ENCODE data around the gene AP1G2. TPM values are rescaled to one million over a fixed set of nuclear protein-coding genes. Genes with fewer than 3 reads are reported as not detected.

AP1G2 gene
- total and polyA plus RNA-seq, 2 of the 13 experiments (the other 11 are each of a cell fraction or from before 2014, with no cell fraction given), result 96.9 to 611 TPM

GRCh38 chr14:23567186-23568020 lies at the start of gene AP1G2 (continued):
- TF ChIP-seq PHB2 (IDR thresholded peaks at IDR 0.05; ENCODE audit: partially characterized antibody) (no peak), YEATS2 (CRISPR knock-in tag; IDR thresholded peaks at IDR 0.05; ENCODE audit: borderline replicate concordance) (peak; percentile 96), FOXO4 (CRISPR knock-in tag; conservative IDR thresholded peaks at IDR 0.05) (no peak), ZNF451 (CRISPR knock-in tag; IDR thresholded peaks at IDR 0.05) (peak; percentile 96), KDM1A (CRISPR knock-in tag; IDR thresholded peaks at IDR 0.05) (peak; percentile 82), ZNF841 (CRISPR knock-in tag; IDR thresholded peaks at IDR 0.05; ENCODE audit: borderline replicate concordance) (no peak), ZNF460 (CRISPR knock-in tag; IDR thresholded peaks at IDR 0.05; ENCODE audit: borderline replicate concordance) (no peak), ZNF800 (CRISPR knock-in tag; IDR thresholded peaks at IDR 0.05) (no peak; the same call in 1 of the 2 replicates), ZBTB46 (CRISPR knock-in tag; IDR thresholded peaks at IDR 0.05; ENCODE audit: borderline replicate concordance) (peak; percentile 89; the same call in 1 of the 2 replicates), ATF7 (IDR thresholded peaks at IDR 0.05) (no peak), ATF7 (CRISPR knock-in tag; IDR thresholded peaks at IDR 0.05) (peak; percentile 84; the same call in 1 of the 2 replicates), SAP130 (CRISPR knock-in tag; IDR thresholded peaks at IDR 0.05; ENCODE audit: low read depth) (peak; percentile 99), ZNF44 (CRISPR knock-in tag; IDR thresholded peaks at IDR 0.05) (no peak; the same call in 1 of the 2 replicates), FIP1L1 (IDR thresholded peaks at IDR 0.05; ENCODE audit: borderline replicate concordance, insufficient read depth, low read depth, low read length) (peak; percentile 99; the same call in 1 of the 2 replicates), FOXK1 (CRISPR knock-in tag; IDR thresholded peaks at IDR 0.05; ENCODE audit: borderline replicate concordance, low read depth) (peak; percentile 80; the same call in 1 of the 2 replicates), MBD4 (IDR thresholded peaks at IDR 0.05; ENCODE audit: borderline replicate concordance, low read length) (no peak), EEA1 (CRISPR knock-in tag; IDR thresholded peaks at IDR 0.05; ENCODE audit: borderline replicate concordance) (peak; percentile 68; the same call in 1 of the 2 replicates), ZFYVE20 (CRISPR knock-in tag; IDR thresholded peaks at IDR 0.05; ENCODE audit: borderline replicate concordance, low read depth) (no peak), TSC22D2 (CRISPR knock-in tag; IDR thresholded peaks at IDR 0.05; ENCODE audit: borderline replicate concordance) (peak; percentile 85; the same call in 1 of the 2 replicates), ZUFSP (CRISPR knock-in tag; IDR thresholded peaks at IDR 0.05; ENCODE audit: borderline replicate concordance) (no peak), SOX5 (CRISPR knock-in tag; IDR thresholded peaks at IDR 0.05; ENCODE audit: borderline replicate concordance) (peak; percentile 64), CBFB (CRISPR knock-in tag; IDR thresholded peaks at IDR 0.05) (peak; percentile 87; the same call in 1 of the 2 replicates), SP1 (IDR thresholded peaks at IDR 0.05) (no peak), SP1 (CRISPR knock-in tag; IDR thresholded peaks at IDR 0.05) (peak; percentile 91)
